Sigmoid colon (tissue), 4 donors: ENCODE measurements around the gene SH2B2.

Experiments used
- EP300 ChIP-seq, 4 donors: sonication (generic); formaldehyde crosslinking; IDR thresholded peaks; one replicate each; pipeline ENCODE4 v1.6.1; 2017; ENCODE audit warnings: antibody characterized with exemption in 4 of 4
- POLR2A ChIP-seq, 2 donors: fragments of 450-650 bp; IDR thresholded peaks; one replicate each; pipeline ENCODE4 v1.6.1; 2016; ENCODE audit warnings: antibody characterized with exemption in 2 of 2, mild to moderate bottlenecking in 2 of 2, moderate library complexity in 2 of 2
- POLR2AphosphoS5 ChIP-seq, 4 donors: sonication (generic); formaldehyde crosslinking; IDR thresholded peaks; one replicate each; pipeline ENCODE4 v1.6.1; 2017; ENCODE audit warnings: antibody characterized with exemption in 4 of 4
- TF ChIP-seq, protein P1 (sequence below), 4 experiments: fragments of 450-650 bp in 3 of 4; fragments of 200-600 bp in 1 of 4; IDR thresholded peaks; one replicate each; pipeline ENCODE4 v1.5.1; 2016 to 2019; ENCODE audit warnings: antibody characterized with exemption in 4 of 4, mild to moderate bottlenecking in 3 of 4, moderate library complexity in 2 of 4

DNA sequence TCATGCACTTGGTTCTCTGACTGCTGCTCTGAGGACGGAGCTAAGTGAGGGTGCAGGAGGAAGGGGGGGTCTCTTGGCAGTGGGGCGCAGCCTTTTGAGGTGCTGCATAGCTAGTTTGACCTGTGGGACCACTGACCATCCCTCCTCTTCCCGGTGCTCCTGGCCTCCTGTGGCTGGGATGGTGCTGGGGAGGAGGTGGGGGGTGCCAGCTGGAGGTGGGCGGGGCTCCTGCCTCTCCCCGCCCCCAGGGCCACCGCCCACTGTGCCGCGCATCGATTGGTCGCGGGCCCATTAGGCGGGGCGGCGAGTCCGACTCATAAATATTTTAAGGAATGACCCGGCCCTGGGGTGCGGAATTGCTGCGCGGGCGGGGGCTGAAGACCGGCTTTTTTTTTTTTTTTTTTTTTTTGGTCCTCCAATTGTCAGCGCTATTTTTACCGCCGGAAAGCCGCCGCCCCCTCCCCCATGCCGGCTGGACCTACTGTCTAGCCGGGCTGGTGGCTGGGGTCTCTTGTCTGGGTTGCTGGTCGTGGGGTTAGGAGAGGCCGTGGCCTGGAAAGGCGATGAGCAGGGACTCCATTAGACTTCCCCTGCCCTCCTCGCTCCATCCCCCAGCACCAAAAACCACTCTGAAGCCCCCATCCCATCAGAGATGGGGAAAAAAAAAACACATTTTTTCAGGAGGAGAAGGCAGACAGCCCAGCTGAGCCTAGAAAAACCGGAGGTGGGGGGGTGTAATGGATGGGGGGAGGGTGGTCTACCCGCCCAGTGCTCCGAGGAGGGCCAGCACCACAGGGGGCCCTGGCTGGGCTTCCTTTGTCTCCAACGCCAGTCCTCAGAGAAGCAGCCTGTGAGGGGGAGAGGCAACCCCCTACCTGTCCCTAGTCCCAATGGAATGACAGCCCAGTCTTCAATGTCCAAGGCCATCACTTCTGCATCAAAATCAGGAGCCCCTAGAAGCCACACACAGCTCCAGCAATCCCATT, 6.4 kb downstream of the SH2B2 start:
- TF ChIP-seq, protein P1, sequence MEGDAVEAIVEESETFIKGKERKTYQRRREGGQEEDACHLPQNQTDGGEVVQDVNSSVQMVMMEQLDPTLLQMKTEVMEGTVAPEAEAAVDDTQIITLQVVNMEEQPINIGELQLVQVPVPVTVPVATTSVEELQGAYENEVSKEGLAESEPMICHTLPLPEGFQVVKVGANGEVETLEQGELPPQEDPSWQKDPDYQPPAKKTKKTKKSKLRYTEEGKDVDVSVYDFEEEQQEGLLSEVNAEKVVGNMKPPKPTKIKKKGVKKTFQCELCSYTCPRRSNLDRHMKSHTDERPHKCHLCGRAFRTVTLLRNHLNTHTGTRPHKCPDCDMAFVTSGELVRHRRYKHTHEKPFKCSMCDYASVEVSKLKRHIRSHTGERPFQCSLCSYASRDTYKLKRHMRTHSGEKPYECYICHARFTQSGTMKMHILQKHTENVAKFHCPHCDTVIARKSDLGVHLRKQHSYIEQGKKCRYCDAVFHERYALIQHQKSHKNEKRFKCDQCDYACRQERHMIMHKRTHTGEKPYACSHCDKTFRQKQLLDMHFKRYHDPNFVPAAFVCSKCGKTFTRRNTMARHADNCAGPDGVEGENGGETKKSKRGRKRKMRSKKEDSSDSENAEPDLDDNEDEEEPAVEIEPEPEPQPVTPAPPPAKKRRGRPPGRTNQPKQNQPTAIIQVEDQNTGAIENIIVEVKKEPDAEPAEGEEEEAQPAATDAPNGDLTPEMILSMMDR (IDR thresholded peaks at IDR 0.05): no peak
- TF ChIP-seq POLR2A (IDR thresholded peaks at IDR 0.05) (no peak), POLR2AphosphoS5 (IDR thresholded peaks at IDR 0.05) (no peak), EP300 (IDR thresholded peaks at IDR 0.05) (no peak)
